Subcutaneous abdominal adipose tissue (tissue), 5 donors: Measurements from ENCODE around the gene RACK1.
A peak's percentile ranks its signal among the peaks of the same experiment; 100 is the strongest.

Source experiments
- H3K27ac ChIP-seq: one replicate; pipeline ENCODE4 v1.7.0; 2013; ENCODE audit warnings: low read depth, mild to moderate bottlenecking, inconsistent platforms, low read length, moderate library complexity
- H3K27me3 ChIP-seq, 5 donors: one replicate each; pipeline ENCODE4 v1.7.0; 2013; ENCODE audit warnings: low read length in 5 of 5, inconsistent platforms in 1 of 5; ENCODE audit not compliant: control insufficient read depth in 5 of 5, insufficient read depth in 4 of 5
- H3K36me3 ChIP-seq, 5 donors: one replicate each; pipeline ENCODE4 v1.7.0; 2013; ENCODE audit warnings: low read length in 5 of 5; ENCODE audit not compliant: control insufficient read depth in 5 of 5, insufficient read depth in 5 of 5
- H3K4me1 ChIP-seq, 5 donors: one replicate each; pipeline ENCODE4 v1.7.0; 2013; ENCODE audit warnings: low read length in 5 of 5, mild to moderate bottlenecking in 3 of 5, moderate library complexity in 1 of 5; ENCODE audit not compliant: control insufficient read depth in 5 of 5, insufficient read depth in 5 of 5
- H3K4me3 ChIP-seq, 5 donors: one replicate each; pipeline ENCODE4 v1.7.0; 2013; ENCODE audit warnings: low read length in 5 of 5, low read depth in 1 of 5
- H3K9ac ChIP-seq, 5 donors: one replicate each; pipeline ENCODE4 v1.7.0; 2013; ENCODE audit warnings: low read length in 5 of 5, mild to moderate bottlenecking in 4 of 5, moderate library complexity in 3 of 5
- H3K9me3 ChIP-seq, 5 donors: one replicate each; pipeline ENCODE4 v1.7.0; 2013; ENCODE audit warnings: low read length in 5 of 5; ENCODE audit not compliant: control insufficient read depth in 5 of 5
- donor health status: healthy.
- donor health status: healthy.
- donor health status: healthy.
- donor health status: healthy.
- donor health status: healthy.

Gene RACK1

GRCh38 chr5:181243018-181243563 lies 615 bp downstream of the RACK1 start:
- peak overlapping the region; percentile 82 to 100 (median 93) for H3K9ac ChIP-seq
- H3K9me3 ChIP-seq: no peaks in the 10 kb centered on the region
- peaks cover 15 to 59% (median 52%) of the 10 kb centered on the region in 5 donors for H3K4me1 ChIP-seq
- peak overlapping the region; percentile 99 for H3K27ac ChIP-seq
- H3K27me3 ChIP-seq: no peaks in the 10 kb centered on the region
- peaks cover 2 to 41% (median 36%) of the 10 kb centered on the region in 5 donors for H3K36me3 ChIP-seq
- H3K4me3 ChIP-seq: peak overlapping the region; percentile 89 to 100 (median 99)

GRCh38 chr5:181242031-181242451 lies 1.7 kb downstream of the RACK1 start:
- peak overlapping the region; percentile 99 for H3K27ac ChIP-seq
- peaks cover 12 to 49% (median 44%) of the 10 kb centered on the region in 5 donors for H3K4me1 ChIP-seq
- no peaks in the 10 kb centered on the region for H3K9me3 ChIP-seq
- H3K27me3 ChIP-seq: no peaks in the 10 kb centered on the region
- peak overlapping the region; percentile 82 to 100 (median 93) for H3K9ac ChIP-seq
- peaks cover 7 to 52% (median 46%) of the 10 kb centered on the region in 5 donors for H3K36me3 ChIP-seq
- H3K4me3 ChIP-seq: peak overlapping the region; percentile 89 to 100 (median 99)

- H3K27me3 ChIP-seq: no peaks in the 10 kb centered on the region
- no peaks in the 10 kb centered on the region for H3K9me3 ChIP-seq
- peaks cover 12 to 45% (median 42%) of the 10 kb centered on the region in 5 donors for H3K4me1 ChIP-seq
- peak overlapping the region; percentile 19 to 100 (median 82) for H3K9ac ChIP-seq
- H3K36me3 ChIP-seq: peaks cover 9 to 57% (median 52%) of the 10 kb centered on the region in 5 donors
- H3K4me3 ChIP-seq: peak overlapping the region; percentile 89 to 100 (median 99)
- peak overlapping the region; percentile 99 for H3K27ac ChIP-seq
Measured at GRCh38 chr5:181241393-181241975, 2.2 kb downstream of the RACK1 start.

- Histone ChIP-seq H3K36me3 (peaks cover 15 to 80% (median 72%) of the 10 kb centered on the region in 5 donors), H3K27me3 (no peaks in the 10 kb centered on the region), H3K4me3 (no peak overlapping the region), H3K9ac (no peak overlapping the region), H3K9me3 (no peaks in the 10 kb centered on the region), H3K27ac (no peak overlapping the region), H3K4me1 (peaks cover 7 to 41% (median 34%) of the 10 kb centered on the region in 5 donors)
Measured at GRCh38 chr5:181239062-181239663, 4.5 kb downstream of the RACK1 start.

GRCh38 chr5:181237729-181238385 lies 5.8 kb downstream of the RACK1 start:
- H3K9me3 ChIP-seq: no peaks in the 10 kb centered on the region
- H3K4me1 ChIP-seq: peaks cover 7 to 34% (median 29%) of the 10 kb centered on the region in 5 donors
- H3K27me3 ChIP-seq: no peaks in the 10 kb centered on the region
- no peak overlapping the region for H3K4me3 ChIP-seq
- H3K9ac ChIP-seq: no peak overlapping the region
- H3K36me3 ChIP-seq: peaks cover 15 to 92% (median 83%) of the 10 kb centered on the region in 5 donors
- H3K27ac ChIP-seq: no peak overlapping the region

GRCh38 chr5:181236954-181237641 lies 6.6 kb downstream of the RACK1 start:
- H3K4me1 ChIP-seq: peaks cover 4 to 33% (median 27%) of the 10 kb centered on the region in 5 donors
- H3K9ac ChIP-seq: no peak overlapping the region
- no peak overlapping the region for H3K4me3 ChIP-seq
- H3K27me3 ChIP-seq: no peaks in the 10 kb centered on the region
- peaks cover 15 to 98% (median 89%) of the 10 kb centered on the region in 5 donors for H3K36me3 ChIP-seq
- H3K27ac ChIP-seq: no peak overlapping the region
- no peaks in the 10 kb centered on the region for H3K9me3 ChIP-seq

- H3K9me3 ChIP-seq: no peaks in the 10 kb centered on the region
- peaks cover 15 to 94% (median 83%) of the 10 kb centered on the region in 5 donors for H3K36me3 ChIP-seq
- H3K27me3 ChIP-seq: no peaks in the 10 kb centered on the region
- no peak overlapping the region for H3K9ac ChIP-seq
- no peak overlapping the region for H3K27ac ChIP-seq
- peaks cover 0 to 27% (median 21%) of the 10 kb centered on the region in 5 donors for H3K4me1 ChIP-seq
- H3K4me3 ChIP-seq: no peak overlapping the region
Measured at GRCh38 chr5:181236471-181236870, 7.2 kb downstream of the RACK1 start.

GRCh38 chr5:181235689-181236366 lies 7.9 kb downstream of the RACK1 start:
- no peaks in the 10 kb centered on the region for H3K27me3 ChIP-seq
- no peak overlapping the region for H3K4me3 ChIP-seq
- peaks cover 0 to 22% (median 19%) of the 10 kb centered on the region in 5 donors for H3K4me1 ChIP-seq
- H3K27ac ChIP-seq: peak overlapping the region; percentile 30
- H3K9me3 ChIP-seq: no peaks in the 10 kb centered on the region
- H3K36me3 ChIP-seq: peaks cover 15 to 94% (median 81%) of the 10 kb centered on the region in 5 donors
- H3K9ac ChIP-seq: no peak overlapping the region

- Histone ChIP-seq H3K9me3 (no peaks in the 10 kb centered on the region), H3K4me1 (peaks cover 0 to 22% (median 19%) of the 10 kb centered on the region in 5 donors), H3K27ac (peak overlapping the region; percentile 30), H3K4me3 (no peak overlapping the region), H3K27me3 (no peaks in the 10 kb centered on the region), H3K9ac (no peak overlapping the region), H3K36me3 (peaks cover 15 to 93% (median 80%) of the 10 kb centered on the region in 5 donors)
Measured at GRCh38 chr5:181235323-181235688, 8.4 kb downstream of the RACK1 start.
